Subcutaneous adipose tissue (tissue), 4 donors: ENCODE measurements around the gene AP3D1. TPM values are rescaled to one million over a fixed set of nuclear protein-coding genes. Genes with fewer than 3 reads are reported as not detected.

Experiments used
- CTCF ChIP-seq: fragments of 450-650 bp; IDR thresholded peaks from one replicate; pipeline ENCODE4 v1.5.1; 2016; ENCODE audit warnings: low read depth, mild to moderate bottlenecking, control low read depth, antibody characterized with exemption, moderate library complexity
- total RNA-seq, 4 donors: library from RNA; depleted of rRNA; stranded (reverse); fragments of >200 nt; gene quantifications; one replicate each; pipeline ENCODE4 v1.1.0, GENCODE V29; 2016

The AP3D1 gene
- total RNA-seq, 4 donors from 2014 or later, result 46.6 to 94.0 (median 57.5) TPM

GRCh38 chr19:2187159-2187558, 35.8 kb upstream of the AP3D1 start:
- TF ChIP-seq CTCF, result no peak

- TF ChIP-seq CTCF, result no peak
Observed at GRCh38 chr19:2186071-2186846, 34.9 kb upstream of the AP3D1 start.

- no peak for TF ChIP-seq CTCF
Observed at GRCh38 chr19:2185734-2186070, 34.3 kb upstream of the AP3D1 start.

- TF ChIP-seq CTCF, result no peak
Observed at GRCh38 chr19:2184422-2184975, 33.1 kb upstream of the AP3D1 start.

- TF ChIP-seq CTCF, result no peak
Observed at GRCh38 chr19:2181633-2181997, 30.2 kb upstream of the AP3D1 start.

- TF ChIP-seq CTCF, result no peak
Observed at GRCh38 chr19:2180881-2181632, 29.7 kb upstream of the AP3D1 start.

GRCh38 chr19:2180114-2180513, 28.7 kb upstream of the AP3D1 start:
- TF ChIP-seq CTCF, result no peak
